HFFc6 (cell line): Measurements from ENCODE around the gene BCAS3. TPM values are rescaled to one million over a fixed set of nuclear protein-coding genes. Genes with fewer than 3 reads are reported as not detected.

Source experiments
- DNase-seq: peaks from one replicate; pipeline ENCODE4 v3.0.0-alpha.2; 2018
- H3K27ac Mint-ChIP-seq: 2 replicates; pipeline ENCODE4 v1.8.0; 2020; ENCODE audit warnings: mild to moderate bottlenecking, mixed read lengths
- H3K27me3 Mint-ChIP-seq: 2 replicates; pipeline ENCODE4 v1.8.0; 2021; ENCODE audit warnings: mild to moderate bottlenecking, moderate library complexity, mixed read lengths; ENCODE audit not compliant: insufficient read depth
- H3K36me3 Mint-ChIP-seq: 2 replicates; pipeline ENCODE4 v1.8.0; 2021; ENCODE audit warnings: low read depth, mixed read lengths
- H3K4me1 Mint-ChIP-seq: 2 replicates; pipeline ENCODE4 v1.8.0; 2020; ENCODE audit warnings: low read depth, mixed read lengths
- H3K4me3 Mint-ChIP-seq: 2 replicates; pipeline ENCODE4 v1.8.0; 2020; ENCODE audit warnings: mild to moderate bottlenecking, moderate library complexity, mixed read lengths
- H3K9me3 Mint-ChIP-seq: 2 replicates; pipeline ENCODE4 v1.8.0; 2020; ENCODE audit warnings: mild to moderate bottlenecking, mixed read lengths
- total RNA-seq, 6 experiments: library from RNA; stranded (reverse); fragmentation: NEBNext Ultra II Directional; extraction: Animal tissue kit (Norgen Biotek cat#: 25700); gene quantifications; 2 replicates in 1 of 6; 3 replicates in 5 of 6; pipeline ENCODE4 v1.2.3, GENCODE V29; 2021
- TF ChIP-seq, protein P1 (sequence below): fragments of 200-600 bp; sonication (generic); IDR thresholded peaks from 2 replicates; pipeline ENCODE4 v1.5.0; 2021; ENCODE audit warnings: antibody characterized with exemption, mild to moderate bottlenecking

BCAS3 gene
- total RNA-seq, 6 experiments from 2014 or later = 9.8 to 13.8 (median 12.0) TPM

DNA sequence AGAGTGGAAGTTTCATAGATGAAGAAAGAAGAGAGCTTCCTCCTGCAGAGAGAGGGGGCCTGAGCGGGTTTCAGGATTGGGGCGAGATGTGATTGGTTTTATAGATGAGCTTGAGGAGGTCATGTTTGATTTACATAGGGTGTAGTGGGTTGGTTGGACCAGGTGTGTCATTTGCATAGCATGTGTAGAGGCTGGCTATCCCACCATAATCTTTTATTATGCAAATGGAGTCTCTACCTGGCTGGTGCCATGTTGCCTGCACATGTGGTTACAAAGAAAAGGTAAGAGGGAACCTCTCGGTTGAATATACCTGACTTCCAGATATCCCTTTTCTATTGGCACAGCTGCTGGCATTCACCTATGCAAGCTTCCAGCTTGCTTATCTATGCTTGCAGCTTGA is 228.1 kb downstream of the BCAS3 start:
- H3K9me3 Mint-ChIP-seq = no peaks in the 10 kb centered on the region
- H3K27me3 Mint-ChIP-seq = peaks cover 4% of the 10 kb centered on the region; the same call in 1 of the 2 replicates
- H3K27ac Mint-ChIP-seq = no peak overlapping the region
- DNase-seq = no peak
- no peak overlapping the region for H3K4me3 Mint-ChIP-seq
- TF ChIP-seq, protein P1, sequence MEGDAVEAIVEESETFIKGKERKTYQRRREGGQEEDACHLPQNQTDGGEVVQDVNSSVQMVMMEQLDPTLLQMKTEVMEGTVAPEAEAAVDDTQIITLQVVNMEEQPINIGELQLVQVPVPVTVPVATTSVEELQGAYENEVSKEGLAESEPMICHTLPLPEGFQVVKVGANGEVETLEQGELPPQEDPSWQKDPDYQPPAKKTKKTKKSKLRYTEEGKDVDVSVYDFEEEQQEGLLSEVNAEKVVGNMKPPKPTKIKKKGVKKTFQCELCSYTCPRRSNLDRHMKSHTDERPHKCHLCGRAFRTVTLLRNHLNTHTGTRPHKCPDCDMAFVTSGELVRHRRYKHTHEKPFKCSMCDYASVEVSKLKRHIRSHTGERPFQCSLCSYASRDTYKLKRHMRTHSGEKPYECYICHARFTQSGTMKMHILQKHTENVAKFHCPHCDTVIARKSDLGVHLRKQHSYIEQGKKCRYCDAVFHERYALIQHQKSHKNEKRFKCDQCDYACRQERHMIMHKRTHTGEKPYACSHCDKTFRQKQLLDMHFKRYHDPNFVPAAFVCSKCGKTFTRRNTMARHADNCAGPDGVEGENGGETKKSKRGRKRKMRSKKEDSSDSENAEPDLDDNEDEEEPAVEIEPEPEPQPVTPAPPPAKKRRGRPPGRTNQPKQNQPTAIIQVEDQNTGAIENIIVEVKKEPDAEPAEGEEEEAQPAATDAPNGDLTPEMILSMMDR = no peak
- no peaks in the 10 kb centered on the region for H3K36me3 Mint-ChIP-seq
- H3K4me1 Mint-ChIP-seq = peaks cover 47% of the 10 kb centered on the region

DNA sequence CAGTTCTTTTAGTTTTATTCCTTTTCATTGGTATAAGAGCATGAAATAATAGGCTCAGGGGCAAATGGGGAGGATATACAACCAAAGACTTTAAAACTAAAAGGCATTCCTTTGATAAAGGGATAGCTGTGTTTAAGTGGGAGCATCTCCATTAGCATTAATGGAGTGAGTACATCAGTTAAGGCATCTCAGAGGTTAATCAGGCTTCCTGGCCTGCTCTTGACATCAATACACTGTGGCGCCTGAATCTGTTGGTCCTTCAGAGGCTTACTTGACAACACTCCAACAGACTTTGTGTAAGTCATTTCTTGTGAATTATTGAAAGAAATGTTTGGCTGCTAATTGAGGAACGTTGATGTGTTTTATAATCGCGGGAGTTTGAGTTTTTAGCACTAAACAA is 230.7 kb downstream of the BCAS3 start:
- DNase-seq = no peak
- H3K27me3 Mint-ChIP-seq = peaks cover 4% of the 10 kb centered on the region; the same call in 1 of the 2 replicates
- no peaks in the 10 kb centered on the region for H3K9me3 Mint-ChIP-seq
- TF ChIP-seq, protein P1 = no peak
- peaks cover 23% of the 10 kb centered on the region for H3K4me1 Mint-ChIP-seq
- H3K4me3 Mint-ChIP-seq = no peak overlapping the region
- H3K36me3 Mint-ChIP-seq = no peaks in the 10 kb centered on the region
- H3K27ac Mint-ChIP-seq = no peak overlapping the region

DNA sequence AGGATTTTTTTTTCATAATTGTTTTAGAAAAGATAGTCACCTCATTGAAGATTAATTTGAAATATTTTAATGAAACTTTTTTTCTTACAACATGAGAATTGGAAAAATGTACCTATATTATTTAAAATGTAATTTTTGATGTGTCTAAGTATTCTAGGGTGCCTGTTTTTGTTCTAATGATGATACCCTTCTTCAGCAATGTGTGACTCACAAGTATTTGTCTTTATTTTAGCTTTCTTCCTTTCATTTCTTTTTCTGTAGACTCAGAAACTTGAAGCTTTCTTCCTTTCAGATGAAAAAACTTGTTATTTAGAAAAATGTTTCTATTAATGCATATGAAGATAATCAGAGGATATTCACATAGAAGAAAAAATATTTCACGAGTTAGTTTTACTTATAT is 231.8 kb downstream of the BCAS3 start:
- Mint-ChIP-seq H3K27ac (no peak overlapping the region), H3K36me3 (no peaks in the 10 kb centered on the region), H3K4me1 (peaks cover 23% of the 10 kb centered on the region), H3K4me3 (no peak overlapping the region), H3K9me3 (no peaks in the 10 kb centered on the region), H3K27me3 (peaks cover 4% of the 10 kb centered on the region; the same call in 1 of the 2 replicates)
- TF ChIP-seq, protein P1 = no peak
- no peak for DNase-seq

DNA sequence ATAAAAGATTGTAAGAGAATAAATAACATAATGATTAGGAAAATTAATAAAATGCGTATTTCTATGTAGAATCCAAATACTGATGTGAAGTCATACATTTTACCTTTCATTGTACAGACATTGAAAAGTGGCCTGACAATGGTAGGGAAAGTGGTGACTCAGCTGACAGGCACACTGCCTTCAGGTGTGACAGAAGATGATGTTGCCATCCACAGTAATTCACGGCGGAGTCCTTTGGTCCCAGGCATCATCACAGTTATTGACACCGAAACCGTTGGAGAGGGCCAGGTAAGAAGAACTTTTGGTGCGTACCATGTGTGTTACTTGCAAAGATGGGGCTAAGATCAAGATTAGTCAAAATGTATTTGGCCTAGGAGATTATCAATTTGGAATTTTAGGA is 232.8 kb downstream of the BCAS3 start:
- TF ChIP-seq, protein P1 = no peak
- Mint-ChIP-seq H3K27ac (no peak overlapping the region), H3K4me3 (no peak overlapping the region), H3K4me1 (peaks cover 23% of the 10 kb centered on the region), H3K27me3 (peaks cover 4% of the 10 kb centered on the region; the same call in 1 of the 2 replicates), H3K36me3 (no peaks in the 10 kb centered on the region), H3K9me3 (peaks cover 4% of the 10 kb centered on the region; the same call in 1 of the 2 replicates)
- DNase-seq = no peak

DNA sequence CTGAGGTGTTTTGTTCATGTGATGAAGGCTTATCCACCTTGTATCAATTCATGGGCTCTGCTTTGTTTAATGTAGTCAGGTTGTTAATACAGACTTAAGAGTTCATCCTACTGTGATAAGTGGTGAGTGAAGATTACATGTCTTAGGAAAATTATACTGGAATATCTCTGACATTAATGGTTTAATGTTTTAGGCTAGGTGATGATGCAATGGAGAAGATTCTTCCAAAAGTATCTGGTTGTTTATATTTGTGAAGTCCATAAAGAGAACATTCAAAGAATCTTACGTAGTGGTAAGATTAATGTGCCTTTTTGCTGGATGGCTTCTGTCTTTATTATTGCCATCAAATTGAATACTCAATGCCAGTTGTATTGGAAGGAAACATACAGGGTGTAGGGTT is 236.4 kb downstream of the BCAS3 start:
- H3K36me3 Mint-ChIP-seq = peaks cover 8% of the 10 kb centered on the region
- peaks cover 15% of the 10 kb centered on the region for H3K9me3 Mint-ChIP-seq
- H3K4me1 Mint-ChIP-seq = peaks cover 16% of the 10 kb centered on the region
- H3K4me3 Mint-ChIP-seq = no peak overlapping the region
- no peak overlapping the region for H3K27ac Mint-ChIP-seq
- H3K27me3 Mint-ChIP-seq = peaks cover 4% of the 10 kb centered on the region; the same call in 1 of the 2 replicates
- no peak for DNase-seq
- TF ChIP-seq, protein P1 = no peak

DNA sequence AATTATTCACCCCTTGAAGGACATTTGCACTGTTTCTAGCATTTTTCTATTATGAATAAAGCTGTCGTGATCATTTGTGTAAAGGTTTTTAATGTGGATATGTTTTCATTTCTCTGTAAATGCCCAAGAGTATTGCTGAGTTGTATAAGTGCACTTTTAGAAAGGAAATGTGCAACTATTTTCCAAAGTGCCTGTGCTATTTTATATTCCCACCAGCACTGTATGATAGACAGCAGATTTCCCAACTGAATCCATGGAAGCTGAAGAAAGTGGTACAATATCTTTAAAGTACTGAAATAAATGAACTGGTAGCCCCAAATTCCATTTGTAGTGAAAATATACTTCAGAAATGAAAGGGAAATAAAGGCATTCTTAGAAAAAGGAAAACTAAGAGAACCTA is 238.4 kb downstream of the BCAS3 start:
- DNase-seq = no peak
- TF ChIP-seq, protein P1 = no peak
- Mint-ChIP-seq H3K27me3 (no peaks in the 10 kb centered on the region), H3K4me3 (no peak overlapping the region), H3K9me3 (peaks cover 15% of the 10 kb centered on the region), H3K4me1 (no peaks in the 10 kb centered on the region; the same call in 1 of the 2 replicates), H3K27ac (no peak overlapping the region), H3K36me3 (peaks cover 8% of the 10 kb centered on the region)
